ENCODE data around the gene FUNDC2. TPM values are rescaled to one million over a fixed set of nuclear protein-coding genes. Genes with fewer than 3 reads are reported as not detected.

The FUNDC2 gene
- total RNA-seq, 1 experiment from 2014 or later, result 56.2 TPM

- no peak for DNase-seq (ENCODE audit: low read depth)
Observed at GRCh38 chrX:155023907-155024833, 2.5 kb upstream of the FUNDC2 start.

DNA sequence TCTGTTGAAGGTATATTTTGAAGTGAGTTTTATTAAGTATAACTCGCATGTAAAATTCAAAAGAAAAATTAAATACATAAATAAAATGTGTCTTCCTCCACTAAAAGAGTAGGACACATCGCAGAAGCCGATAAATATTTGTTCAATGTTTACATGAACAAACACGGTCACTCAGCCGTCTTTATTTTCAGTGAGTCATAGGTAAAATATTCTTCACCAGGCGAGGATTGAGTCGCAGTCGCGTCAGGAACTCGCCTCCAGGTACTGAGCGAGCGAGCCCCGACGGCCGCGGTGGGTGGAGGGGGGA is 271 bp upstream of the FUNDC2 start:
- DNase-seq (ENCODE audit: low read depth), result no peak

- DNase-seq (ENCODE audit: low read depth), result peak; percentile 30
Observed at GRCh38 chrX:155027509-155028066, 944 bp downstream of the FUNDC2 start.

DNA sequence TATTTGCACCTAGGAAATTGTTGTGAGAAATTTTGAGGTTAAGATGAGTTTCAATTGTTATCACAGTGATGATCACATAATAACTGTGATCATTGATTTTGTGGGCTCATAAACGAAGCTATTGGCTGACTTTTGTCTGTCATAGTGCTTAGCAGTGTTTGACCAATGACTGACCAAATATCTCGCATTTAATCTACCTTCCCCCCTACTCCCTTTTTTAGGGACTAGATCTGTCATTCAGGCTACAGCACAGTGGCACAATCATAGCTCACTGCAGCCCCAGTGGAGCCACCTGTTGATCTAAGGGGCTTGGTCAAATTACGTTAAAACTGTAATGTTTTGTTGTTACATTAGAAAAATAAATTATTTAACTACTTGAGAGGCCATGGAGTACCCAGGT is 1.5 kb downstream of the FUNDC2 start:
- DNase-seq (ENCODE audit: low read depth), result no peak

DNA sequence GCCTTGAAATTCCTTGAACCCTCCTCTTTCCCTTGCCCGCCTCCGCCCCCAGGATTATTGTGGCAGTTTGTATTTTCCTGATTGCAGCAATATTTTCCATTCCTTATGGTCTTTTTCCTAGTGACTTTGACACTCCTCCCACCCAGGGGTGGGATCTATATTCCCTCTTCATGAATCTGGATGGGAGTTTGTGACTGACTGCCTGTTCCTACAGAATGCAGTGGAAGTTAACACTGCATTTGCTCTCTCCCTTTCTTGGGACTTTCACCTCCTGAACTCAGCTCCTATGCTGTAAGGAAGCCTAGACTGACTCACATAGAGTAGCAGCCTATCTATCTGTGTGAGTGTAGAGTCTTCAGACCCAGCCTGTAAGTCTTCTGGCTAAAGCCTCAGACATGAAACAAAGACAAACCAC is 2.2 kb downstream of the FUNDC2 start:
- peak; percentile 1 for DNase-seq (ENCODE audit: low read depth)

GRCh38 chrX:155031657-155032056 is 5.0 kb downstream of the FUNDC2 start:
- DNase-seq (ENCODE audit: low read depth), result no peak

GRCh38 chrX:155035688-155036087 is 9.0 kb downstream of the FUNDC2 start:
- DNase-seq (ENCODE audit: low read depth), result no peak

DNA sequence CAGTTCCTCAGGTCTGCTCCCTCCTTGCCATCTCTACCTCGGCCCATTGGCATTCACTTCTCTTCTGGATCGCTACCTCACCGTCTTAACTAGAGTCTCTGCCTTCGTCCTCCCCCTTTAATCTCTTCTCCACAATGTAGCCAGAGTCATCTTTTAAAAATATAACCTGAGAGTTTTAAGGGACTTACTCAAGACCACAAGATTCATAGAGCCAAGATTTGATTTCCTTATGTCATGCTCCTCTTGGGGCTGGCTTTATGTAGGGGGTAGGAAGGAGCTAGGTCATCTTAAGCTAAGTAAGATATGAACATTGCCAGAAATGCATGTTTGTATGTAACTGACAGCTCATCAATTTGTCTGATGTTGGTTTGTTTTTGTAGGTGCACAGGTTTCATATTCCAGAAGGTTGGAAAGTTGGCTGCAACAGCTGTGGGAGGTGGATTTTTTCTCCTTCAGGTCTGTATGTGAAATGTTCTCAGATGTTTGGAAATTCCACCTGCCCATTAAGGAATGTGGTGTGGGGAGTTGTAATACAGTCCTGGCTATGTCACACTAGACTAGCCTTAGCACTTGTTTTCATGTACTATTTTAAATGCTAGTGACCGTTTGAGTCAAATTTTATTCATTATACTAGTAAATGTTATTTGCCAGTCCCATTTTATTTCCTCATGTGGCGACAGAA is 19.6 kb downstream of the FUNDC2 start:
- no peak for DNase-seq (ENCODE audit: low read depth)

- no peak for DNase-seq (ENCODE audit: low read depth)
Observed at GRCh38 chrX:155046811-155047528, 20.3 kb downstream of the FUNDC2 start.

- peak; percentile 44 for DNase-seq (ENCODE audit: low read depth)
Observed at GRCh38 chrX:155048977-155049619, 22.5 kb downstream of the FUNDC2 start.

DNA sequence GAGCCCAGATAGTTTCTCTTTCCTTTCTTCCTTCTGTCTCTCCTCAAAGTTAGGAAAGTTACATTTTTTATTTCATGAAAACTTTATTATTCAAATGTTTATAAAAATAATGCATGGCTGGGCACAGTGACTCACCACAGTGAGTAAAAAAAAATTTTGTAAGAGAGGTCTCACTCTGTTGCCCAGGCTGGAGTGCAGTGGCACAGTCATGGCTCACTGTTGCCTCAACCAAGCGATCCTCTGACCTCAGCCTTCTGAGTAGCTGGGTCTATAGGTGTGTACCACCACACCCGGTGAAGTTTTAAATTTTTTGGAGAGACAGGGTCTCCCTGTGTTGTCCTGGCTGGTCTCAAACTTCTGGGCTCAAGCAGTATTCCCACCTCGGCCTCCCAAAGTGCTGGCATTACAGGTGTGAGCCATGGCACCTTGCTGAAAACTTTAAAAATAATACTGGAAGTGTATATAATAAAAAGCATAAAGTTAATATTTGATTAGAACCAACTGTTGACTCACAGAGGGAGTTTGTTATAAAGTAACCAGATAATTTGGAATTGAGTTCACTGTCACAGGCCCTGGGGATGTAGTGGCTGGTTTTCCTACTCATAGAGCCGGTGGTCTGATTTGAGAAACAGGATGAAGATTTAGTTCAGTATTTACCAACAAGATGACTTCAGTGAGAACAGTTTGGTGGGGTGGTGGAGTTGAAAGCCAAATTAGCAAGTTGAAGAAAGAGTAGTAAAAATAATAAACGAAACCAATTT is 26.3 kb downstream of the FUNDC2 start:
- no peak for DNase-seq (ENCODE audit: low read depth)

DNA sequence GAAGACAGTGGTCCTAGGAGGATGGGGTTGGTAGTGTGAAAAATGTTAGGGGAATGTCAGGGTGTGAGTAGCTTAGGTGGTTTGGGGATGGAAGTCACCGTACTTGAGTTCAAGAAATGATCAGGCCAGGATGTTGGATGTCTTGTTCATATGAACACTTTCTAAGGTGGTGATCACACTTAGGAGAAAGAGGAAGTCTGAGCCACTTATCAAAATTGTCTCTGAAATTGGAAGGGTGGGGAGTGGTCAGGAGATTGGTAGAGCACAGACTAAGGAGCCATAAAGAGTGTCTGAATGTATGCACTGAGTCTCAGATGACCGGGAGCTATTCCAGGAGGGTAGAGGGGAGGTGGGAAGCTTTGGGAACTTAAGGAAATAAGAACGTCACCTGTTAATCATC is 27.0 kb downstream of the FUNDC2 start:
- no peak for DNase-seq (ENCODE audit: low read depth)

DNA sequence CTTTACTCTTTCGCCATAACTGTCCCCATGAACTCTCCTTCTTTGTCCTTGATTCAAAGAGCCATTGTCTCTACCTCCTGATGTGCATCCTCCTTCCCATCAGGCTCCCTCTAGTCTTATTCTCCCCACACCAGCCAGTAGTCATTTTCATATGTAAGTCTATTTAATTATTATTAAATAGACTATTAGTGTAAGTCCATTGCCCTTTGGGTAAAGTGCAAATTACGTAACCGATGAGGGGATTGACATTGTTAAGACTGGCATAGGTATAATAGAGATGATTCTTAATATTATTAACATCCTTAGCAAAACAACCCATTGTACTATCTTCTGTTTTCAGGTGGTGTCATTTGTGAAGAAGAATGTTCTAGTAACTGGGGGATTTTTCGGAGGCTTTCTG is 27.6 kb downstream of the FUNDC2 start:
- no peak for DNase-seq (ENCODE audit: low read depth)

DNA sequence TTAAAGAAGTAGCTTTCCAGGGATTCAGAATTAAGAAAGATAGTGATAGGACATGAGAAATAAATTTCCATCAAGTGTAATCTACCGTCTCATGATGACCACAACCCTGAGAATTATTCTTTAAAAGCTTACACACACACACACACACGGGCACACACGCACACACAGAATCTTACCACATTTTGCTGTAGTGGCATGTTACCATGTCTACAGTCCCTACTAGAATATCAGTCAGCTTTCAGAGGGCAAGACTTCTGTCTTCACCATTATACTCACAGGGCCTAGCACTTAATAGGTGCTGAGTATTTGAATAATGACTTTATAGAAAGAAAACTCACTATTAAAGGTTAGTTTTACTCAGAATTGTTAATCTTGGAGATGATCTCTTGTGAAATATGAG is 28.9 kb downstream of the FUNDC2 start:
- no peak for DNase-seq (ENCODE audit: low read depth)

GRCh38 chrX:155056471-155056870 is 29.8 kb downstream of the FUNDC2 start:
- DNase-seq (ENCODE audit: low read depth), result no peak

DNA sequence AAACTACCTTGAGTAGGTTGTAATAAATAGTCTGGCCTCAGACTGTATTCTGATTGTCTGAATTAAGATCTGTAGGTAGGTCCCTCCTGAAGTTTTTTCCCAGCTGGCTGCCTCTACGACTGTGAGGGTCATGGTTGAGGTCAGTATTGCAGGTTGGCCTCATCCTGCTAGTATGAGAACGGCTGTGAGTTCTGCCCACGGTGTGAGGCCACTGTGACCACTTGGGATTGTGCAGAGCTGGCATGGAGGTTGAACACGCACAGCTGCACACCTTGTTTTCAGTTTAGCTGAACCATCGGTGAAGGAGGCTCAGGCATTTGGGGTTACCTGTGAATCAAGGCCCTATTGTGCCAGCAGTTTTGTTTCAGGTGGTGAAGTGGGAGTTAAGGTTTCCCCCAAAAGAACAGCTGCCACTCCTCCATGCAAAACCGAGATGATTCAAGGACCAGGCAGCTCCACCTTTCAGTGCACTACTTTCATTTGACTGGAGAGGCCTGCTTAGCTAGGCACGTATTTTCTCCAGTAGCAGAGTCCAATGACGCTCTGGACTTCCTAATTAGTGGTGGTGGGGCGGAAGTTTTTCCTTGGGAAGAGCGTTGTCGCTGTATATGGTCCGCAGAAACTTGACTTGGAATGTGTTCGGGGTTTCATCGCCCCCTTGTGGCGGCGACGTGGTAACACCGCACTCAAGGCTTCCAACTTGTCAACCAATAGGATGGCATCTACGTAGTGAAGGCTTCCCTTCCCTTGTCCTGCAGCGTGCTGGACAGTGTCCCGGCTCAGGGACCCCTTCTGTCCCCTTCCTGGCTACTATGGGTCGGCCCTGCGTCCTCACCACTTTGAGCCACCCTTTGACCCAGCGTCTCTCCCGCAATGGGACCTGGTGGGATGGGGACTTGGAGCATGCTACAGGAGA is 30.5 kb downstream of the FUNDC2 start:
- peak; percentile 54 for DNase-seq (ENCODE audit: low read depth)

GRCh38 chrX:155061760-155062159 is 35.1 kb downstream of the FUNDC2 start:
- DNase-seq (ENCODE audit: low read depth), result no peak

DNA sequence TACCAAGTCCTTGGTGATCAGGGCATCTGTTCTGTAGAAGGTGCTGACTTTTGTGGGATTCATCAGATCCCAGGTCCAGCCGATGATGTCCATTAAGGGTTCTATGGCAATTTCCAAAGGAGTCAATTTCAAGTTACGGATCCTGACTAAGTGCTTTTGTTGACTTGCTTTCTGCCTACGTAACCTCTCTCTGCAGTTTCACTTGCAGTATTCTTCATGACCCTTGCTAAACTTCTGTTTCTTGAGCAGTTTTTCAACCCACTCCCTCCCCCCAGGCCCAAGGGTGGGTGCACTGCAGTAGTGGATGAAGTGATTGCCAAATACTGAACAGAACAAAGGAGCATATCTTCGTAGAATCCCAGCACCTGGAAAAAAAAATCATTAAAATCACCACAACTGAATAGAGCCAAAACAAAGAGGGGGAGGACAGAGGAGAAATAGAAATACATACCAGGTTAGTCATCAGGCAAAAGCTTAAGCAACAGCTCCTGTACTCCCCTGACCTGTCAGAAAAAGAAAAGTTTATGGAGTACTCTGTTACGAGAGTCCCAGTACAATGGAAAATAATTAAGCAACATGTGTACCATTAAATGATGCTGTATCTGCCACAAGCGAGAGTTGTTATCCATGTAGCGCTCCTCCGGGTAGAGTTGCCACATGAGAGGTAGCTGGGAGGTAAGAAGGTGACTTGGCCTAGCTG is 38.5 kb downstream of the FUNDC2 start:
- peak; percentile 6 for DNase-seq (ENCODE audit: low read depth)

- DNase-seq (ENCODE audit: low read depth), result peak; percentile 55
Observed at GRCh38 chrX:155068165-155068564, 41.5 kb downstream of the FUNDC2 start.
